Lung (tissue), 12 donors: ENCODE results near the gene KIF26A. TPM values are rescaled to one million over a fixed set of nuclear protein-coding genes. Genes with fewer than 3 reads are reported as not detected.

Experiments
- ATAC-seq: fragments of 200-7000 bp; cut with Tn5 transposase; one replicate; pipeline ENCODE4 v1.9.1; 2020; ENCODE audit warnings: moderate number of reproducible peaks; ENCODE audit not compliant: insufficient read depth, low FRiP score
- DNase-seq, 3 donors: peaks; one replicate each; pipeline ENCODE4 v3.0.0-alpha.2; 2013 to 2017
- H3K27ac ChIP-seq, 2 donors: one replicate each; pipeline ENCODE4 v1.5.1; 2013; ENCODE audit warnings: mild to moderate bottlenecking in 2 of 2, moderate library complexity in 2 of 2, control low read depth in 1 of 2, inconsistent platforms in 1 of 2, low read depth in 1 of 2, low read length in 1 of 2
- H3K27me3 ChIP-seq, 3 donors: one replicate each; pipeline ENCODE4 v1.5.1; 2013; ENCODE audit warnings: low read length in 2 of 3; ENCODE audit not compliant: control insufficient read depth in 3 of 3, insufficient read depth in 3 of 3
- H3K36me3 ChIP-seq, 4 donors: one replicate each; pipeline ENCODE4 v1.5.1; 2013; ENCODE audit warnings: low read length in 4 of 4, mild to moderate bottlenecking in 1 of 4, moderate library complexity in 1 of 4; ENCODE audit not compliant: control insufficient read depth in 4 of 4, insufficient read depth in 4 of 4
- H3K4me1 ChIP-seq, 5 donors: one replicate each; pipeline ENCODE4 v1.5.1; 2013; ENCODE audit warnings: low read length in 5 of 5, mild to moderate bottlenecking in 2 of 5, moderate library complexity in 1 of 5; ENCODE audit not compliant: control insufficient read depth in 5 of 5, insufficient read depth in 5 of 5
- H3K4me3 ChIP-seq: one replicate; pipeline ENCODE4 v1.5.1; 2013; ENCODE audit warnings: mild to moderate bottlenecking, control low read depth, moderate library complexity
- H3K9ac ChIP-seq, 2 donors: one replicate each; pipeline ENCODE4 v1.5.1; 2013; ENCODE audit warnings: low read length in 2 of 2, control low read depth in 1 of 2; ENCODE audit not compliant: insufficient read depth in 1 of 2
- H3K9me3 ChIP-seq, 4 donors: one replicate each; pipeline ENCODE4 v1.5.1; 2013; ENCODE audit warnings: low read length in 3 of 4, mild to moderate bottlenecking in 1 of 4, moderate library complexity in 1 of 4; ENCODE audit not compliant: control insufficient read depth in 4 of 4, insufficient read depth in 3 of 4
- CTCF ChIP-seq: IDR thresholded peaks from 2 replicates; pipeline ENCODE4 v1.5.1; 2012; ENCODE audit warnings: mild to moderate bottlenecking; ENCODE audit errors: control extremely low read depth, extremely low read depth
- WGBS, 2 donors: extraction: QIAGEN DNeasy Blood & Tissue Kit; methylation state at CpG; one replicate each; pipeline ENCODE4 v1.1.7; 2013; 5-methylcytosine and 5-hydroxymethylcytosine counted together
- polyA plus RNA-seq, 2 donors: library from polyadenylated mRNA; stranded (reverse); fragments of 200-250 nt; gene quantifications; one replicate each; pipeline ENCODE4 v1.2.1, GENCODE V29; 2013
- total RNA-seq, 2 donors: library from RNA; depleted of rRNA in 1 of 2; stranded (reverse); fragments of >200 nt in 1 of 2; gene quantifications; one replicate each; pipeline ENCODE4 v1.2.1, GENCODE V29; 2014 to 2021
- donor health status: control.
- donor health status: control.
- donor health status: Bipolar disorder and iron deficiency.
- donor health status: healthy.
- donor health status: DM: yes; HTN: yes; CAD: no.

KIF26A gene
- total and polyA plus RNA-seq, 4 donors = 2.4 to 11.4 (median 4.5) TPM

- Histone ChIP-seq H3K36me3 (peaks cover 0 to 10% (median 0%) of the 10 kb centered on the region in 4 donors), H3K27ac (no peak overlapping the region), H3K9ac (no peak overlapping the region), H3K27me3 (peaks cover 0 to 4% (median 4%) of the 10 kb centered on the region in 3 donors), H3K9me3 (no peaks in the 10 kb centered on the region), H3K4me1 (peaks cover 0 to 41% (median 6%) of the 10 kb centered on the region in 5 donors), H3K4me3 (no peak overlapping the region)
- DNase-seq = peak in 1 of 3 donors; percentile 12
- ATAC-seq = no peak
- TF ChIP-seq CTCF = no peak
- 84 to 85% methylated on average over 25 to 26 of the region's 26 CpGs for WGBS, 2 donors
Observed at GRCh38 chr14:104143521-104144452, 5.4 kb downstream of the KIF26A start.

- no peak for ATAC-seq
- Histone ChIP-seq H3K9ac (no peak overlapping the region), H3K27me3 (peaks cover 0 to 2% (median 2%) of the 10 kb centered on the region in 3 donors), H3K36me3 (peaks cover 0 to 10% (median 0%) of the 10 kb centered on the region in 4 donors), H3K27ac (no peak overlapping the region), H3K4me3 (no peak overlapping the region), H3K9me3 (no peaks in the 10 kb centered on the region), H3K4me1 (peaks cover 0 to 42% (median 7%) of the 10 kb centered on the region in 5 donors)
- 86 to 91% methylated on average over 4 of the region's 4 CpGs for WGBS, 2 donors
- TF ChIP-seq CTCF = no peak
- no peak for DNase-seq
Observed at GRCh38 chr14:104144453-104144790, 6.0 kb downstream of the KIF26A start.

- peak in 1 of 3 donors; percentile 15 for DNase-seq
- H3K27ac ChIP-seq = no peak overlapping the region
Observed at GRCh38 chr14:104144911-104145825, 6.8 kb downstream of the KIF26A start.

More at GRCh38 chr14:104144911-104145825, 6.8 kb downstream of the KIF26A start:
- WGBS, 2 donors = 85 to 87% methylated on average over 37 of the region's 37 CpGs
- no peak for TF ChIP-seq CTCF
- H3K4me3 ChIP-seq = no peak overlapping the region
- H3K4me1 ChIP-seq = peaks cover 0 to 42% (median 8%) of the 10 kb centered on the region in 5 donors
- H3K27me3 ChIP-seq = no peaks in the 10 kb centered on the region
- H3K36me3 ChIP-seq = peaks cover 0 to 10% (median 0%) of the 10 kb centered on the region in 4 donors
- no peak overlapping the region for H3K9ac ChIP-seq
- no peak for ATAC-seq
- H3K9me3 ChIP-seq = no peaks in the 10 kb centered on the region
